PC-3 (cell line): ENCODE measurements around the gene UBN2. TPM values are rescaled to one million over a fixed set of nuclear protein-coding genes. Genes with fewer than 3 reads are reported as not detected.

Experiments used
- ATAC-seq: fragments of 200-7000 bp; cut with Tn5 transposase; 2 replicates; pipeline ENCODE4 v1.9.1; 2020; ENCODE audit warnings: mild to moderate bottlenecking, moderate library complexity
- BruUV-seq: library from RNA; stranded (reverse); fragments of 400-500 nt; replicated peaks from 2 replicates; lab custom pipeline; 2021; lab: Mats Ljungman, UMichigan
- CTCF ChIA-PET: fragments of 300-600 bp; sonication (Branson Sonifier 250); formaldehyde crosslinking; loops from one replicate; lab custom pipeline; 2022; ENCODE audit warnings: antibody characterized with exemption; lab: Charles Lee
- POLR2A ChIA-PET: fragments of 300-600 bp; sonication (Branson Sonifier 250); formaldehyde crosslinking; loops from one replicate; lab custom pipeline; 2022; ENCODE audit warnings: antibody characterized with exemption; ENCODE audit not compliant: unreplicated experiment; lab: Charles Lee
- DNase-seq: peaks from one replicate; pipeline ENCODE4 v3.0.0-alpha.2; 2015
- H2AFZ ChIP-seq: fragments of 300-600 bp; sonication (generic); 2 replicates; pipeline ENCODE4 v1.6.0; 2016; ENCODE audit warnings: antibody characterized with exemption, low read length
- H3F3A ChIP-seq: fragments of 300-600 bp; sonication (generic); one replicate; pipeline ENCODE4 v1.6.0; 2017; ENCODE audit warnings: antibody characterized with exemption, low read length, control low read depth, mild to moderate bottlenecking; ENCODE audit not compliant: unreplicated experiment
- H3K27ac ChIP-seq: fragments of 300-600 bp; sonication (generic); 2 replicates; pipeline ENCODE4 v1.5.1; 2016; ENCODE audit warnings: mild to moderate bottlenecking, low read length
- H3K27me3 ChIP-seq: fragments of 300-600 bp; sonication (generic); 2 replicates; pipeline ENCODE4 v1.6.1; 2016; ENCODE audit warnings: low read length, mixed read lengths
- H3K36me3 ChIP-seq: fragments of 300-600 bp; sonication (generic); 2 replicates; pipeline ENCODE4 v1.6.1; 2016; ENCODE audit warnings: low read depth, mixed run types, low read length, mixed read lengths
- H3K4me1 ChIP-seq: fragments of 300-600 bp; sonication (generic); 2 replicates; pipeline ENCODE4 v1.5.1; 2016; ENCODE audit warnings: low read length; ENCODE audit not compliant: insufficient read depth
- H3K4me2 ChIP-seq: fragments of 300-600 bp; sonication (generic); 2 replicates; pipeline ENCODE4 v1.6.0; 2016; ENCODE audit warnings: low read length
- H3K4me3 ChIP-seq: fragments of 300-600 bp; sonication (generic); 2 replicates; pipeline ENCODE4 v1.5.1; 2016; ENCODE audit warnings: mild to moderate bottlenecking, low read length, mixed read lengths
- H3K79me2 ChIP-seq: fragments of 300-600 bp; sonication (generic); 2 replicates; pipeline ENCODE4 v1.6.1; 2017; ENCODE audit warnings: low read length, mixed read lengths
- H3K9ac ChIP-seq: fragments of 300-600 bp; sonication (generic); 2 replicates; pipeline ENCODE4 v1.6.0; 2016; ENCODE audit warnings: mild to moderate bottlenecking, low read length
- H3K9me2 ChIP-seq: fragments of 300-600 bp; sonication (generic); replicated peaks from 2 replicates; pipeline ENCODE4 v1.6.1; 2016; ENCODE audit warnings: mixed run types, low read length, mixed read lengths
- H3K9me3 ChIP-seq: fragments of 300-600 bp; sonication (generic); 2 replicates; pipeline ENCODE4 v1.6.1; 2016; ENCODE audit warnings: low read length, mixed read lengths
- H4K20me1 ChIP-seq: fragments of 300-600 bp; sonication (generic); 2 replicates; pipeline ENCODE4 v1.6.1; 2016; ENCODE audit warnings: low read length, mixed read lengths
- CTCF ChIP-seq: fragments of 300-600 bp; sonication (generic); conservative IDR thresholded peaks from 2 replicates; pipeline ENCODE4 v1.5.1; 2017; ENCODE audit warnings: antibody characterized with exemption, low read depth, mild to moderate bottlenecking, low read length
- EZH2 ChIP-seq: fragments of 300-600 bp; sonication (generic); IDR thresholded peaks from one replicate; pipeline ENCODE4 v1.6.1; 2017; ENCODE audit warnings: antibody characterized with exemption, mild to moderate bottlenecking, low read length; ENCODE audit not compliant: unreplicated experiment
- EZH2phosphoT487 ChIP-seq: fragments of 300-600 bp; sonication (generic); IDR thresholded peaks from 2 replicates; pipeline ENCODE4 v1.6.1; 2018; ENCODE audit warnings: mild to moderate bottlenecking, antibody characterized with exemption, low read length, borderline replicate concordance
- intact Hi-C: fragments of 100-400 bp; cut with micrococcal nuclease; formaldehyde crosslinking; loops from 2 replicates; pipeline ENCODE4 v1.9.0; 2023
- total RNA-seq: library from RNA; depleted of rRNA; stranded (reverse); fragments of >200 nt; gene quantifications from 2 replicates; pipeline ENCODE4 v1.2.3, GENCODE V29; 2014

UBN2 gene
- total RNA-seq, 1 experiment from 2014 or later, result 2.2 TPM

- Histone ChIP-seq H3K27ac (no peak overlapping the region), H3K36me3 (peaks cover 5% of the 10 kb centered on the region; the same call in 1 of the 2 replicates), H3K9me3 (no peaks in the 10 kb centered on the region), H3K9me2 (no peaks in the 10 kb centered on the region), H3K27me3 (no peaks in the 10 kb centered on the region), H3K4me3 (no peak overlapping the region), H3K79me2 (no peaks in the 10 kb centered on the region), H3F3A (no peaks in the 10 kb centered on the region), H4K20me1 (0 out of 2 replicates have a peak, but pooled peaks cover 3% of the 10 kb centered on the region), H2AFZ (no peak overlapping the region), H3K4me1 (peaks cover 19% of the 10 kb centered on the region), H3K9ac (no peak overlapping the region), H3K4me2 (no peak overlapping the region)
- DNase-seq, result no peak
- ChIA-PET POLR2A (no interaction called here), CTCF (no interaction called here)
- intact Hi-C loops, result no loop called here
- no TSS peak for BruUV-seq
- no peak for ATAC-seq
- TF ChIP-seq EZH2 (no peak), CTCF (no peak), EZH2phosphoT487 (no peak)
Measured at GRCh38 chr7:139245401-139245800, 14.4 kb downstream of the UBN2 start.

- no TSS peak for BruUV-seq
- POLR2A ChIA-PET, result no interaction called here
- no peak overlapping the region for H3K27ac ChIP-seq
- 0 out of 2 replicates have a peak, but pooled peaks cover 3% of the 10 kb centered on the region for H4K20me1 ChIP-seq
- H3K36me3 ChIP-seq, result no peaks in the 10 kb centered on the region; the same call in 1 of the 2 replicates
- peaks cover 19% of the 10 kb centered on the region for H3K4me1 ChIP-seq
- intact Hi-C loops, result no loop called here
- H3K9me2 ChIP-seq, result no peaks in the 10 kb centered on the region
- no peaks in the 10 kb centered on the region for H3K27me3 ChIP-seq
- DNase-seq, result no peak
- H3K9me3 ChIP-seq, result no peaks in the 10 kb centered on the region
- no peak for ATAC-seq
- no peak overlapping the region for H2AFZ ChIP-seq
- H3K4me3 ChIP-seq, result no peak overlapping the region
- H3K4me2 ChIP-seq, result no peak overlapping the region
- no peaks in the 10 kb centered on the region for H3K79me2 ChIP-seq
- H3F3A ChIP-seq, result no peaks in the 10 kb centered on the region
- H3K9ac ChIP-seq, result no peak overlapping the region
- TF ChIP-seq EZH2, result no peak
- TF ChIP-seq EZH2phosphoT487, result no peak
- TF ChIP-seq CTCF, result no peak
- CTCF ChIA-PET, result no interaction called here
Measured at GRCh38 chr7:139246494-139246893, 15.5 kb downstream of the UBN2 start.

GRCh38 chr7:139246905-139247304 lies 15.9 kb downstream of the UBN2 start:
- H3K9ac ChIP-seq, result no peak overlapping the region
- no peak overlapping the region for H3K4me2 ChIP-seq
- H3K79me2 ChIP-seq, result no peaks in the 10 kb centered on the region
- intact Hi-C loops, result no loop called here
- H3K9me3 ChIP-seq, result no peaks in the 10 kb centered on the region
- peaks cover 17% of the 10 kb centered on the region for H3K4me1 ChIP-seq
- POLR2A ChIA-PET, result no interaction called here
- 0 out of 2 replicates have a peak, but pooled peaks cover 3% of the 10 kb centered on the region for H4K20me1 ChIP-seq
- no TSS peak for BruUV-seq
- H3K9me2 ChIP-seq, result no peaks in the 10 kb centered on the region
- ATAC-seq (no peak), DNase-seq (no peak)
- CTCF ChIA-PET, result no interaction called here
- H3F3A ChIP-seq, result no peaks in the 10 kb centered on the region
- H3K27ac ChIP-seq, result no peak overlapping the region
- no peaks in the 10 kb centered on the region for H3K27me3 ChIP-seq
- H3K4me3 ChIP-seq, result no peak overlapping the region
- H2AFZ ChIP-seq, result no peak overlapping the region
- TF ChIP-seq EZH2phosphoT487, result no peak
- TF ChIP-seq EZH2, result no peak
- H3K36me3 ChIP-seq, result no peaks in the 10 kb centered on the region; the same call in 1 of the 2 replicates
